Inflammatory macrophage treated with lipopolysaccharide for 4 hours (primary cell): ENCODE results near the gene IFNA8.
"Not testable (repeated sequence)": the region's sequence is repeated elsewhere in the genome, so short reads cannot be mapped to it uniquely, and the experiment has no call there.

Source experiments
- DNase-seq: peaks from one replicate; pipeline ENCODE4 v3.0.0-alpha.2; 2020

IFNA8 gene

GRCh38 chr9:21408817-21409216 lies at the start of gene IFNA8:
Gene IFNA8 (plus strand): TSS chr9:21409117. CDS start chr9:21409177, 60 bp downstream.
- no peak for DNase-seq

GRCh38 chr9:21362287-21362686 lies 46.6 kb upstream of the IFNA8 start:
- DNase-seq = no peak

GRCh38 chr9:21367169-21367568 lies 41.7 kb upstream of the IFNA8 start:
- not testable (repeated sequence) for DNase-seq

DNA sequence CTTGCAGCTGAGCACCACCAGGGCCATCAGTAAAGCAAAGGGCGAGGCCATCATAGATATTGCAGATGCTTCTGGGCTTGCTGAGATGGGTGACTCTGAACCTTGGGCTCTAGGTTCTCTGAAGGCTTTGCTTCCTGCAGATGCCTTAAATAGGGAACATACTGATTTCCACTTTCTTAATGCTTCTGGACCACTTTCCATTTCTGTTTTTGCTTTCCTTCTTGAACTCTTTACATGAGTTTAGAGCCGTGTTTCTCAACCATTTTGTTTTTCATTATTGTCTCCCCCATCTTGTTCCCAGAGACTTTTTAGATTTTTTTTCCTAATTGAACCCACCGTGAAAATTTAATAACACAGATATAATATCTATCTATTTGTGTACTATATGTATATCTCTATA lies 41.0 kb upstream of the IFNA8 start, which contains the start of gene IFNA13:
IFNA13 (minus strand) TSS at position 101 of the 400 bp plus-strand sequence; CDS start at position 54, 47 bp downstream.
- DNase-seq = peak; percentile 19

DNA sequence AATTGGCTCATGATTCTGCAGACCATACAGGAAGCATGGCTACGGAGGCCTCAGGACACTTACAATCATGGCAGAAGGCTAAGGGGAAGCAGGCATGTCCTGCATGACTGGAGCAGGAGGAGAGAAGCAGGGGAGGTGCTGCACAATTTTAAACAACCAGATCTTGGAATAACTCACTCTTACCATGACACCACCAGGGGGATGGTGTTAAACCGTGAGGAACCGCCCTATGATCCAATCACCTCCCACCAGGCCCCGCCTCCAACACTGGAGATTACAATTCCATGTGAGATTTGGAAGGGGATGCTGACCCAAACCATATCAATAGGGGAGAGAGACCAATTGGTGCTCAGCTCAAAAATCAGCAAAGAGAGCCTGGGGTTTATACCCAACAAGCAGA lies 37.5 kb upstream of the IFNA8 start:
- DNase-seq = not testable (repeated sequence)

DNA sequence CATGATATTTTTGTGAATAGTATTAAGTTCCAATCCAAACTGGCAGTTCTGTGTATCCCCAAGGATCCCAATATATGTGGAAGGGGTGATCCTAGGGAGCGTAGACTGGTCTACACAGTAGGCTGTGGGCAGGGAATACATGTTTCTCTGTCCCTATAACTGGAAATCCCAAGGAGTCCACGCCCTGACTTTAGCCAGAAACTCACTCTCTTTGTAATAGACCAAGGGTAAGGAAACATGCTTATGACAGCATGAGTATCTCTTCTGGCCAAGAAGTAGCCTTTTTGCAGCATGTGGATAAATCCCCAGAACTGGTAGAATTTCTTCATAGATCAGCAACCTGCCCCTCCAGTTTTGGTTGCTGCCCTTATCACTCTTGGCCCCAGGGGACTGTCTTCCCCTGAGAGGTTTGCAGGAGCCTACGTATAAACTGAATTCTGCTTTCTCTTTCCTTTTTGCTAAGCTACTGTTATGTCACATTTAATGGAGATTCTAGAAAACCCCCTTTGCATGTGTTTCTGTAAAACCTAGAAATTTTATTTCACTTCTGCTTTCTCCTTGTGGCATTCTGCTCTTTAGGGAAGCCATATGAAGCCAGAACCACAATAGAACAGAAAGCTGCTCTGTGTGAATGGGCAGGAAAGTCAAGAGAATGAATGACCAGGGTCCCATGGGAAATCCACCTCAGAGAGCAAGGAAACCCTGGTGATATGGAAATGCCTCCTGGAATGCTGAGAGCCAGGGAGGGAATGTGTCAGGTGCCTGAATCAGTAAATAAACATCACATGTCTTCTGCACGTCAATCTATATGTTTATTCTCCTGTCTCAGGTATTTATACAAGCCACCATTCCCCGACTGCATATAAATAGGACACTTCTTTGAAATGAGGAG lies 27.2 kb upstream of the IFNA8 start:
- peak; percentile 96 for DNase-seq

GRCh38 chr9:21383627-21384026 lies 25.3 kb upstream of the IFNA8 start:
- DNase-seq = no peak

DNA sequence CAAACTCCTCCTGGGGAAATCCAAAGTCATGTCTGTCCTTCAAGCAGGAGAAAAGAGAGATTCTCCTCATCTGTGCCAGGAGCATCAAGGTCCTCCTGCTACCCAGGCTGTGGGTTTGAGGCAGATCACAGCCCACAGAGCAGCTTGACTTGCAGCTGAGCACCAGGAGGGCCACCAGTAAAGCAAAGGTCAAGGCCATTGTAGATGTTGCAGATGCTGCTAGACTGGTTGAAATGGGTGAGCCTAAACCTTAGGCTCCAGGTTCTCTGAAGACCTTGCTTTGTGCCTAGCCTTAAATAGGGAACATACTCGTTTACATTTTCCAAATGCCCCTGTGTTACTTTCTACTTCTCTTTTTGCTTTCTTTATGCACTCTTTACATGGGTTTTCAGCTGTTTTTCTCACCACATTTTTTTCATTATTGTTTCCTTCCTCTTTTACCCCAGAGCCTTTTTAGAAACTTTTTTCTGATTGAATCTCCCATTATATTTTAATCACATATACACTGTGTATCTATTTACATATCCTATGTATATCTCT lies 23.7 kb upstream of the IFNA8 start, which contains the start of gene IFNA2:
IFNA2 (minus strand) TSS at position 268 of the 540 bp plus-strand sequence; CDS start at position 199, 69 bp downstream.
- peak; percentile 59 for DNase-seq

- peak; percentile 31 for DNase-seq
Measured at GRCh38 chr9:21392270-21392669, 16.6 kb upstream of the IFNA8 start.

- peak; percentile 23 for DNase-seq
Measured at GRCh38 chr9:21395778-21396717, 12.9 kb upstream of the IFNA8 start.

GRCh38 chr9:21398955-21399489 lies 9.9 kb upstream of the IFNA8 start:
- no peak for DNase-seq

DNA sequence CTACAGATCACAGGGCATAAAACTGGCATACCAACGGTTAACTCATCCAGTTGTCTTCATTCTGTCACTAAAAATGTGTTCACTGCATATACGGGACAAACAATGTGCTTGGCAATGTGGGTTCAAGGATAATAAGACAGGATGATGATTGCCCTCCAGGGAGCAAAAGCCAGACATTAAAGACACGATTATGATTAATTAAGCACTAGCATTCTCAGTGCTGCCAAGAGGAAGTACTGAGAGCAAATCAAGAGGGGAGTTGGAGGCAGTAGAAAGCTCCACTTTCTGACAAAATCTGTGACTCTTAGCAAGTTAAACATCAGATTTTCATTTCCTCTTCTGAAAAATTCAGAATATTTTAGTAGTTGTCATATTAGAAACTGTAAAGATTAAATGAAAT lies 9.0 kb upstream of the IFNA8 start:
- DNase-seq = peak; percentile 7

DNA sequence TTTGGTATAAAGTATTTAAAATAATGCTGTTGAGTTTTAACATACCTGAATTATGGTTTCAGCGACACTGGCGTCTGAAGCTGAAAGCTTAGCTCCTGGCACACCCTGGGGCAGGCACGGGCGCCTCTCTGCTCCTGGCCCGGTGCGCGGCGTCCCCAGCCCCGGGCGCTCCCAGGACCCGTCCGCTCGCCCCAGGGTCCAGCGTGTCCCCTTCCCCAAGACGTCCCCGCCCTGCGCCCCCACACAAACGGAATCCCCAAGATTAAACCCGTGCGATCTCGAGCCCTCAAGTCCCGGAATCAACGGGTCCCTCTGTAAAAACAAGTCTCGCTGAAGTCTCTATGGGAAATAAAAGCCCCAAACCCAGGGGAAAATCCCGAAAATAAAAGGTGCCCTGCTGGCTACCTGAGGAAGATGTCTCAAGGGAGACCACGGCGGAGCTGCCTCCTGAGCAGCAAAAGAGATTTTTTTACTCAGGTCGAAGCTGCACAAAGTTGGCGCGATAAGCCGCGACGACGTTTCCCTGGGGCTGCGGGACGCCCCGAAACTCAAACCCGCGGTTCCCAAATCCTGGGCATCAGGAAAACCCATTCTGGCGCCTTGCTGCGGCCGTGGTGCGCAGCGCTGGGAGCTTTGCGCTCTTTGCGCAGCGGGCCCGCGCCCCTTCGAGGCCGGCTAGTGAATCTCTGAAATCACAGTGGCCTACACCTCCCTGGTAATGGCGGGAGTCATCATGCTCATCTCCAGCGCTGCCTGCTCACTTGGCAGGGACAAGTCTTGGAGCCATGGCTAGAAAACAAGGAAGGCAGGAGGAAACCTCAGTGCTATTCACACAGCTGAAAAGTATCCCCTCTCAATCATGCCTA lies 6.3 kb upstream of the IFNA8 start:
- DNase-seq = no peak

DNA sequence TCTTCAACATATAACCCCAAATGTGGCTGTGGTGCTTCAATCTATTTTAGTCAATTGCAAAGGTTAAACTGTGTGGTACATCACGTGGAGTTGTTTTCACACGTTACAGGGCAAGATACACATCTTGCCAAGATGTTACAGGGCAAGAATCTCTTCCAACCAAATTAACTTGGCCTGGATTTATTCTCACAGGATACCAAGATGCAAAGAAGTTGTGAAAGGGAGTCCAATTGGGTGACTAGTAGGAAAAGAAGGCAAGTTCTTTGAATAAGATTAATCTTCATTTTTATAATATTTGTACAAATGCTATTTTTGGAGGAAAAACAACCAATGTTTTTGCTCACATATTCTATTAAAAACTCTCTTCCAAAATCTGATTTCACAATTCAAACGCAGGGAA lies 4.8 kb upstream of the IFNA8 start:
- no peak for DNase-seq

DNA sequence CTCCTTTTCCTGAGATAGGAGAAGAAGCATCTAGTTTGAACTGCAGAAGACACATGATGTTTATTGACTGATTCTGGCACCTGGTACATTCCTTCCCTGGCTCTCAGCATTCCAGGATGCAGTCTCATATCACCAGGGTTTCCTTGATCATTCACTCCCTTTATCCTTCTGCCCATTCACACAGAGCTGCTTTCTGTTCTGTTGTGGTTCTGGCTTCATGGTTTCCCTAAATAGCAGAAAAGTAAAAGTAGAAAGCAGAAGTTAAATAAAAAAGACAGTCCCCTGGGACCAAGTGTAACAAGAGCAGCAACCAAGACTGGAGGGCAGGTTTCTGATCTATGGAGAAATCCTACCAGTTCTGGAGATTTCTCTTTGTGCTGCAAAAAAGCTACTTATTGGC lies 3.2 kb downstream of the IFNA8 start:
- peak; percentile 29 for DNase-seq

- DNase-seq = peak; percentile 63
Measured at GRCh38 chr9:21413151-21413550, 4.2 kb downstream of the IFNA8 start.

GRCh38 chr9:21413624-21414023 lies 4.7 kb downstream of the IFNA8 start:
- no peak for DNase-seq

DNA sequence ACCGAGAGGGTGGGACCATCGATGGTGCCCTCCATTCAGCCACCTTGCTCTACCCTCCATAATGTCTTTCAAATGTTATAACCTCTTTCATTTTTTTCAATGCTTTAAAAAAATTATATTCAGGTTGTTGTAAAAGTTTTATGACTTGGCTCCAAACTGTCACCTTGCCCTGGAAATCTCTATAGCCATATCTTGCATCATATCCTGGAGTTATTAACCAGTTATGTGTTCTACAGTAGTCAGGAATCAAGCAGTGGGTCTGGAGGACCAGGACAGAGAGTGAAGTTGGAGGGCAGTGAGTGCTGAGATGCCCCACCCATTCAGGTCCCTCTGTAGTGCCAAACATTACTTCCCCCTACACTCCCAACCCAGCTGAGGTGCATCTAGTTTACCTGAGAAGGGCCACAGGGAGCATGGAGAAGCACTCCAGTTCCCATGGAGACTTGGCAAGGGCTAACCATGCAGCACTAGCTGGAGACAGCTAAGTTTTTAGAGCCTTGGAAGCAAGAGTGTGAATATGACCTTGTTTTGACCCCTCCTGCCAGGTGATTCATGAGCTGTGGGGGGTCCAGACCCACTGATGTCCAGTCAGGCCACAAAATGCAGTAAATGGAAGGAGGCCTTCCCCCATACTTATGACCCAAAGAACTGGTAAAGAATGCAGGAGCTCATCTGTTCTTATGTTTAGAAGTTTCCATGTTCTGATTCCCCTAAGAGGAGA lies 5.5 kb downstream of the IFNA8 start:
- no peak for DNase-seq

- no peak for DNase-seq
Measured at GRCh38 chr9:21415493-21416267, 6.8 kb downstream of the IFNA8 start.

DNA sequence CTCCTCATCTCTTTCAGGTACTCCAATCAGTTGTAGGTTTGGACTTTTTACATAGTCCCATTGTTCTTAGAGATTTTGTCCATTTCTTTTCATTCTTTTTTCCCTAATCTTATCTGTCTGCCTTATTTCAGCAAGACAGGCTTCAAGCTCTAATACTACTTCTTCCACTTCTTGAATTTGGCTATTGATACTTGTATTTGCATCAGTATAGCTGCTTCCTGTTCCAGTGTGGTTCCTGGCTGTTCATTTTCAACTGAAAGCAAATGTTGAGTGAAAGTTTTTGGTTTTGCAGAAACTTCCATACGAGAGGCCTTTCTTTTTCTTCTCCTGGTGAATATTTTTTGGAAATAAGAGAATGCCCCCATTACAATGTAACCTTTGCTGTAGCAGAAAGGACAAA lies 19.3 kb downstream of the IFNA8 start:
- DNase-seq = peak; percentile 10
